ENCODE data around the gene ZNF423. TPM values are rescaled to one million over a fixed set of nuclear protein-coding genes. Genes with fewer than 3 reads are reported as not detected.

Gene ZNF423
- total and polyA plus RNA-seq, 2 experiments from 2014 or later: 14.9 to 41.8 TPM

GRCh38 chr16:49745311-49745747 is 110.6 kb downstream of the ZNF423 start:
- H3K27me3 ChIP-seq (ENCODE audit: insufficient read depth): no peaks in the 10 kb centered on the region
- no peaks in the 10 kb centered on the region for H3K36me3 ChIP-seq (ENCODE audit: insufficient read depth)
- H3K27ac ChIP-seq (ENCODE audit: low read depth): no peak overlapping the region
- DNase-seq (ENCODE audit: low spot score): no peak
- H3F3A ChIP-seq (replicated peaks; ENCODE audit: low read depth): peaks cover 4% of the 10 kb centered on the region; the same call in 1 of the 2 replicates
- no peak for ATAC-seq
- H2AFZ ChIP-seq: no peak overlapping the region
- Mint-ChIP-seq H3K27ac (no peak overlapping the region), H3K27me3 (ENCODE audit: insufficient read depth, low read depth, poor library complexity) (peaks cover 14% of the 10 kb centered on the region), H3K9me3 (no peaks in the 10 kb centered on the region), H3K4me1 (peaks cover 62% of the 10 kb centered on the region), H3K36me3 (ENCODE audit: low read depth) (no peaks in the 10 kb centered on the region; the same call in 2 of the 3 replicates), H3K4me3 (no peak overlapping the region)
- H3K4me1 ChIP-seq (ENCODE audit: insufficient read depth): peaks cover 16% of the 10 kb centered on the region
- H3K4me2 ChIP-seq: no peak overlapping the region
- no peaks in the 10 kb centered on the region for H3K9me2 ChIP-seq (ENCODE audit: insufficient read depth)
- no peak overlapping the region for H3K4me3 ChIP-seq
- no peak for TF ChIP-seq REST (IDR thresholded peaks at IDR 0.05; ENCODE audit: unreplicated experiment)
- no peak for TF ChIP-seq EZH2 (IDR thresholded peaks at IDR 0.05; ENCODE audit: low read depth, unreplicated experiment)
- TF ChIP-seq CTCF (conservative IDR thresholded peaks at IDR 0.05; ENCODE audit: low read depth in 2 of 2): no peak
- TF ChIP-seq STAT1 (IDR thresholded peaks at IDR 0.05; ENCODE audit: unreplicated experiment): no peak
- H4K20me1 ChIP-seq (replicated peaks; ENCODE audit: insufficient read depth): no peaks in the 10 kb centered on the region; the same call in 1 of the 2 replicates
- peaks cover 34% of the 10 kb centered on the region for H3K79me2 ChIP-seq (replicated peaks; ENCODE audit: insufficient read depth)

- no peak overlapping the region for H3K27ac ChIP-seq (ENCODE audit: low read depth)
- no peaks in the 10 kb centered on the region for H3K36me3 ChIP-seq (ENCODE audit: insufficient read depth)
- no peak overlapping the region for H2AFZ ChIP-seq
- H3K79me2 ChIP-seq (replicated peaks; ENCODE audit: insufficient read depth): peaks cover 31% of the 10 kb centered on the region
- H4K20me1 ChIP-seq (replicated peaks; ENCODE audit: insufficient read depth): no peaks in the 10 kb centered on the region; the same call in 1 of the 2 replicates
- ATAC-seq: no peak
- Mint-ChIP-seq H3K4me3 (no peak overlapping the region), H3K9me3 (no peaks in the 10 kb centered on the region), H3K36me3 (ENCODE audit: low read depth) (no peaks in the 10 kb centered on the region; the same call in 2 of the 3 replicates), H3K4me1 (peaks cover 59% of the 10 kb centered on the region), H3K27me3 (ENCODE audit: insufficient read depth, low read depth, poor library complexity) (peaks cover 15% of the 10 kb centered on the region), H3K27ac (peak overlapping the region; percentile 43)
- H3F3A ChIP-seq (replicated peaks; ENCODE audit: low read depth): no peaks in the 10 kb centered on the region
- peaks cover 8% of the 10 kb centered on the region for H3K4me1 ChIP-seq (ENCODE audit: insufficient read depth)
- H3K9me2 ChIP-seq (ENCODE audit: insufficient read depth): no peaks in the 10 kb centered on the region
- no peaks in the 10 kb centered on the region for H3K27me3 ChIP-seq (ENCODE audit: insufficient read depth)
- no peak overlapping the region for H3K4me2 ChIP-seq
- no peak for DNase-seq (ENCODE audit: low spot score)
- TF ChIP-seq ZNF331 (CRISPR knock-in tag; IDR thresholded peaks at IDR 0.05; ENCODE audit: low read depth): no peak
- H3K4me3 ChIP-seq: no peak overlapping the region
These were observed 111.4 kb downstream of the ZNF423 start for GRCh38 chr16:49744244-49745220.
